ENCODE results near the gene DGKQ.
"Not testable (repeated sequence)": the region's sequence is repeated elsewhere in the genome, so short reads cannot be mapped to it uniquely, and the experiment has no call there.

DGKQ gene

GRCh38 chr4:1002631-1003251, 29.4 kb upstream of the DGKQ start:
- no peak overlapping the region for H3K4me3 ChIP-seq (ENCODE audit: low read depth, low read length)
- no peak for TF ChIP-seq CTCF (IDR thresholded peaks at IDR 0.05; ENCODE audit: insufficient read depth, low read depth, low read length, missing control alignments)
- DNase-seq (ENCODE audit: low read depth) = no peak

GRCh38 chr4:1002131-1002630, 28.8 kb upstream of the DGKQ start:
- no peak for TF ChIP-seq CTCF (IDR thresholded peaks at IDR 0.05; ENCODE audit: insufficient read depth, low read depth, low read length, missing control alignments)
- DNase-seq (ENCODE audit: low read depth) = no peak
- H3K4me3 ChIP-seq (ENCODE audit: low read depth, low read length) = no peak overlapping the region

GRCh38 chr4:1001561-1002130, 28.3 kb upstream of the DGKQ start:
- no peak for TF ChIP-seq CTCF (IDR thresholded peaks at IDR 0.05; ENCODE audit: insufficient read depth, low read depth, low read length, missing control alignments)
- H3K4me3 ChIP-seq (ENCODE audit: low read depth, low read length) = no peak overlapping the region
- DNase-seq (ENCODE audit: low read depth) = no peak

- TF ChIP-seq CTCF (IDR thresholded peaks at IDR 0.05; ENCODE audit: insufficient read depth, low read depth, low read length, missing control alignments) = no peak
- H3K4me3 ChIP-seq (ENCODE audit: low read depth, low read length) = no peak overlapping the region
- no peak for DNase-seq (ENCODE audit: low read depth)
These were observed 27.4 kb upstream of the DGKQ start for GRCh38 chr4:1000686-1001260.

GRCh38 chr4:999882-1000425, 26.6 kb upstream of the DGKQ start:
- no peak overlapping the region for H3K4me3 ChIP-seq (ENCODE audit: low read depth, low read length)
- DNase-seq (ENCODE audit: low read depth) = no peak
- no peak for TF ChIP-seq CTCF (IDR thresholded peaks at IDR 0.05; ENCODE audit: insufficient read depth, low read depth, low read length, missing control alignments)

- not testable (repeated sequence) for DNase-seq (ENCODE audit: low read depth); H3K4me3 ChIP-seq (ENCODE audit: low read depth, low read length)
These were observed 26.0 kb upstream of the DGKQ start for GRCh38 chr4:999240-999863.

- DNase-seq (ENCODE audit: low read depth) = no peak
- H3K4me3 ChIP-seq (ENCODE audit: low read depth, low read length) = no peak overlapping the region
- TF ChIP-seq CTCF (IDR thresholded peaks at IDR 0.05; ENCODE audit: insufficient read depth, low read depth, low read length, missing control alignments) = no peak
These were observed 24.8 kb upstream of the DGKQ start for GRCh38 chr4:998096-998691.
